Measurements from ENCODE around the gene MOCS2. TPM values are rescaled to one million over a fixed set of nuclear protein-coding genes. Genes with fewer than 3 reads are reported as not detected.

The MOCS2 gene, protein sequence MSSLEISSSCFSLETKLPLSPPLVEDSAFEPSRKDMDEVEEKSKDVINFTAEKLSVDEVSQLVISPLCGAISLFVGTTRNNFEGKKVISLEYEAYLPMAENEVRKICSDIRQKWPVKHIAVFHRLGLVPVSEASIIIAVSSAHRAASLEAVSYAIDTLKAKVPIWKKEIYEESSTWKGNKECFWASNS
- total RNA-seq: 10 to 100 TPM; 27.6 to 28.0 TPM
- polyA plus RNA-seq: 10 to 100 TPM; 39.0 to 44.4 (median 42.9) TPM
- 16.8 to 45.1 (median 32.2) reads per million in 6 experiments for total RNA-seq

DNA sequence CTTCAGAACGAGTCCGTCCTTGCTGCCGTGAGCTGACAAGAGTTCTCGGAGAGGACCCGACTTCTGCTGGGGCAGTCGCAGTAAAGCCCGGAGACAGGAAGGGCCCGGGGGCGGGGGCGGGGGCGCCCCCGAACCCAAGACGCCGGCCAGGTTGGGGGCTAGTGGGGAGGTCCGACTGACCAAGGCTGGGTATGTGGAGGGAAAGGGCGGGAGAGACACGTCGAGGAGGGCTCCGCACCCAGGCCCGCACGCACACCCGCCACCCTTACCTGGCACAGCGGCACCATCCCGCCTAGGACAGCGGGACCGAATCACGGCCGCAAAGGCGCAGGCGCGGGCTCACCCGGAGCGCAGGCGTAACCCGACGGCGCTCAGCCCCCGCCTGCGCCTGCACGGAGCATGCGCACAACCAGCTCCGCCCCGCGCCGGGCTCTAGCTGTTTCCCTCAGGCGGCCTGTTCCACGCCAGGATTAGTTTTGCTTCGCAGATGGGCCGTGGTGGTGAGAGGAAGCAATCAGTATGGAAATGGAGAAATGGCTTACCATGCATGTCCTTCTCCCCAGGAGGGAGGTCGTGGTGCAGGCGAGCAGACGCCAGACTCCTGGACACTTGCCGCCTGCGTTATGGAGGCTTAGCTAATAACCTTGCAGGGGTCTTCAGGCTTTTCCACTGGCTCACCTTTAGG, at the start of gene MOCS2:
TSS of gene MOCS2 (minus strand) at position 315 of the 685 bp plus-strand sequence. CDS start 2,583 bp downstream, outside the sequence.
- Mint-ChIP-seq H3K36me3 (peaks cover 0 to 27% (median 9%) of the 10 kb centered on the region in 3 donors), H3K4me3 (peak within 1 kb of the TSS; percentile 93 to 98 (median 96)), H3K27me3 (no peaks in the 10 kb centered on the region), H3K9me3 (no peaks in the 10 kb centered on the region), H3K4me1 (peaks cover 27 to 60% (median 47%) of the 10 kb centered on the region in 4 donors), H3K27ac (peak within 1 kb of the TSS; percentile 93 to 97 (median 96))
- peak; percentile 96 to 97 for ATAC-seq
- POLR2A ChIA-PET: interaction anchor here (0.7 to 1.4 kb wide), 6 partner anchors 9 to 417 kb away, joined by 3 to 4 read pairs (median 3); no protein-coding TSS in a partner anchor
- peak; percentile 80 to 94 (median 90) for DNase-seq

DNA sequence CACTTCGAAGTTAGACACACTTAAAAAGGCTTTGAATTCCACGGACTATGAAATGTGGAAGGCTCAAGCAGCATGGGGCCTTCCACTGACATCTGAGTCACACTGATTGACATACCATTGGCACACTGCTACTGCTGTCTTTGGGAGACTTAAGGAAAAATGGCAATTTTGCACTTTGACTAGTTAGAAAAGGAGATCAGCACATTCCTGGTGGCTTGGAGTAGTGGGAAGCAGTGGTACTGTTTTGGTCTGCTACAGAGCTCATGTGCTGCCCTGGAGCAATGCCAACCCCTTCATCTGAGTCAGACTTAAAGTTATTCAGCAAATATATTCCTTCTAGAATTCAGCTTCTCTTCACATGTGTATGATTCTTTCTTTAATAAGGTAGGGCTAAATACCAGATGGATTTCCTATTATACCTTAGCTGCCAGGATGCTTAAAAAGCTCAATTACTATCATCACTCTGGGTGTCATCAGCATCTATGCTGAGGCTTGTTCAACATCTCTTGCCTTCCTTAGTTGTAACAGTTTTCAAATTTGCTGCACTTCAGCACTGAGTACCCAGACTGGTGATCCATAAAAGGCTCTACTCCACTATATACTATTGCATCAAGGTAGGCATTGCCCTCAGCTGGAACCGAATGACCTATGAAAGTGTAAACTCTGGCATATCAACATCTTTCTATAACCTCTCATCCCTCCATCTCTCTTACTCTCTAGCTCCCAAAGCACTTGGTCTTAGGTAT, 42.3 kb upstream of the MOCS2 start:
- ATAC-seq (no peak), DNase-seq (no peak)
- no peaks in the 10 kb centered on the region for H3K36me3 Mint-ChIP-seq
- POLR2A ChIA-PET: no interaction called here
- no peak overlapping the region for H3K27ac Mint-ChIP-seq
- H3K9me3 Mint-ChIP-seq: peaks cover 0 to 1% (median 0%) of the 10 kb centered on the region in 9 donors
- H3K4me1 Mint-ChIP-seq: no peaks in the 10 kb centered on the region
- no peak overlapping the region for H3K4me3 Mint-ChIP-seq
- peaks cover under 1 to 10% (median 6%) of the 10 kb centered on the region in 5 donors for H3K27me3 Mint-ChIP-seq

DNA sequence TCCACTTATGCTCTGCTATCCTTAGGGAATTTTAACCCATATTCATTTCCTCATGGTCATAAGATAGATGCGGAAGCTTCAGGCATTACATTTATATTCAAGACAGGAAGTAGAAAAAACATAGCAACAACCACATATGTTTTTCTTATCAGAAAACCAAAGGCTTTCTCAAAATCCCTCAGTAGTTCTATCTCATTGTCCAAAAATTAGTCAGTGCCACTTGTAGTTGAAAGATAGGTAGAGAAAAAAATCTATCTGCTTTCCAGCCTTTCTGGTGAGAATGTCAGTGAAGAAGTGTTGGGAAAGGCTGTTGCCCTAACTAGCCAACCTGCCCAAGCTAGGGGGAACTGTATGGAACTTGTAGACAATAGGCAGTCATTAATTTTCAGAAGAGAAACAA, 23.5 kb upstream of the MOCS2 start:
- H3K36me3 Mint-ChIP-seq: no peaks in the 10 kb centered on the region
- no peak overlapping the region for H3K4me3 Mint-ChIP-seq
- no peaks in the 10 kb centered on the region for H3K4me1 Mint-ChIP-seq
- peaks cover 0 to 5% (median 0%) of the 10 kb centered on the region in 9 donors for H3K9me3 Mint-ChIP-seq
- ATAC-seq (no peak), DNase-seq (no peak)
- POLR2A ChIA-PET: no interaction called here
- H3K27ac Mint-ChIP-seq: peak overlapping the region in 1 of 10 donors; percentile 40
- H3K27me3 Mint-ChIP-seq: peaks cover 0 to 6% (median 0%) of the 10 kb centered on the region in 5 donors

DNA sequence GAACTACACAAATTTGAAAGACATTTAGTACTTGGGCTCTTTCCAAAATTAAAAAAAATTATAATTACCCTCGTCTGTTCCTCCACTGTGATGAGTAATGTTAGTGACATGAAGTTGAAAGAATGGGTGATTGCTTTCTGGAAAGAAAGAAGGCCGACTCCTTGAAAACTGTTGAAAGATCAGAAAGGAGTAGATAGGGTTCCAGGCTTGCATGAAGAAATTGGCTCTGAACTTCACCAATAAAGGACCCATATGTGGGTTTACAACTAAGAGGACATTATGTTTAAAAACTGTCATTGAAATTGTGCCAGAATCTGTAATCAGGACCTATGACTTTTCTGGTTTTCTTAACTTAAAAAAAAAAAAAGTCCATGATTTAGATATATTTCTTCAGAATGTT, 20.7 kb upstream of the MOCS2 start:
- DNase-seq (no peak), ATAC-seq (no peak)
- Mint-ChIP-seq H3K9me3 (peaks cover 0 to 5% (median 0%) of the 10 kb centered on the region in 9 donors), H3K27me3 (peaks cover 0 to 14% (median 4%) of the 10 kb centered on the region in 5 donors), H3K4me1 (no peaks in the 10 kb centered on the region), H3K27ac (no peak overlapping the region), H3K4me3 (no peak overlapping the region), H3K36me3 (no peaks in the 10 kb centered on the region)
- POLR2A ChIA-PET: no interaction called here

DNA sequence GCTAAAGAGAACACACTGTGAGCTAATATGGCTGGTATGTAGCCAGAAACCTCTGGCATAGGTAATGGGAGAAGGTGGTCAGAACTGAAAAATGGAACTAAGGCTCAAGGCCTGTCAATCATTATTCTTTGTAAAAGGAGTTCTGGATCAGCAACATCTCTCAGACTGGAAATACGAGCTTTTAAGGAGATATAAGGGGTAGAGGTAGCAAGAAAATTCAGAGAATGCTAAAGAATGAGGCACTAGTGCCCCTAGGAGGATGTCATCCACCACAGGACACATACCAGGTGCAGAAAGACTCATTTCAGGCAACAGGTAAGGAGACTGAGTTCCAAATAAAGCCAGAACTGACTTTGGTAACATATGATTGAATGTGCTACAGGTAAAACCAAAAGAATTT, 18.9 kb upstream of the MOCS2 start:
- H3K9me3 Mint-ChIP-seq: peaks cover 0 to 5% (median 0%) of the 10 kb centered on the region in 9 donors
- H3K27me3 Mint-ChIP-seq: peaks cover 0 to 14% (median 4%) of the 10 kb centered on the region in 5 donors
- no peak overlapping the region for H3K27ac Mint-ChIP-seq
- POLR2A ChIA-PET: no interaction called here
- no peaks in the 10 kb centered on the region for H3K4me1 Mint-ChIP-seq
- no peak for DNase-seq
- H3K4me3 Mint-ChIP-seq: no peak overlapping the region
- H3K36me3 Mint-ChIP-seq: no peaks in the 10 kb centered on the region
- ATAC-seq: no peak

DNA sequence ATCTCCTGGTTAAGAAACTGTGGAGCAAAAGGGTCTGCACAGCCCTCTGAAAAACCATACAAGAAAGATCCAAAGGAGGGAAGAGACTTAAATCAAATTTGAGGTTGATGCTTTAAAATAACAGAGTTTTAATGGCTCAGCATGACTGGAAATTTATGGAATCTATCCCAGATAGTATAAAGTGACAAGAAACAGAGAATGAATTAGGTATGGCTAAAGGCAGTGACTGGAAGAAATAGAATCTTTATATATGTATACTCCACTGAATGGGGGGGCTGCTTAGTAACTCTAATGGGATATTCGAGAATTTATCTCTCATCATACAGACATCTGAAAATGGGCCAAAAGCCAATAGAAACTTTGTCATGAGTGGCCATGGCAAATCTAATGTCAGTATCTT, 17.6 kb upstream of the MOCS2 start:
- H3K36me3 Mint-ChIP-seq: no peaks in the 10 kb centered on the region
- H3K27me3 Mint-ChIP-seq: peaks cover 0 to 14% (median 3%) of the 10 kb centered on the region in 5 donors
- no peak overlapping the region for H3K27ac Mint-ChIP-seq
- no peak overlapping the region for H3K4me3 Mint-ChIP-seq
- H3K4me1 Mint-ChIP-seq: no peaks in the 10 kb centered on the region
- POLR2A ChIA-PET: no interaction called here
- DNase-seq: no peak
- H3K9me3 Mint-ChIP-seq: peaks cover 0 to 5% (median 0%) of the 10 kb centered on the region in 9 donors
- no peak for ATAC-seq

DNA sequence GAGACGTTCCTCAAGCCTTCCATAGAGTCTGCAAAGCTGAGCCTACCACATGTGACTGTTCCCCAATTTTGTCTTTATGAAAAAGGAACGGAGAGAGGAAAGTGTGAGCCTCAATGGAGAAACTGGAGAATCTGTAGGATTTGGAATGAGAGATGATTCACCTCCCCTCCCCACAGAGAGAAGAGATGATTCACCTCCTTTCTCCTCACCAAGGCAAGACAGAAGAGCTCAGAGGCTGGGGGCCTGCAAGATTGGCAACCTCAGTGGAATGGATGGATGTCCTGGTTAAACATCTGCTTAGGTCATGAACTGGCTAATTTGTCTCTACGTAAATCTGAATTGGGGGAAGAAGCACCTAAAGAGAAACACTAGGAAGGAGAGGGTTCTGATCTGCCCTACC, 17.0 kb upstream of the MOCS2 start:
- H3K4me3 Mint-ChIP-seq: no peak overlapping the region
- no peak for DNase-seq
- peaks cover 0 to 5% (median 0%) of the 10 kb centered on the region in 9 donors for H3K9me3 Mint-ChIP-seq
- POLR2A ChIA-PET: no interaction called here
- ATAC-seq: no peak
- H3K4me1 Mint-ChIP-seq: no peaks in the 10 kb centered on the region
- H3K36me3 Mint-ChIP-seq: no peaks in the 10 kb centered on the region
- no peak overlapping the region for H3K27ac Mint-ChIP-seq
- H3K27me3 Mint-ChIP-seq: peaks cover 0 to 14% (median 3%) of the 10 kb centered on the region in 5 donors

DNA sequence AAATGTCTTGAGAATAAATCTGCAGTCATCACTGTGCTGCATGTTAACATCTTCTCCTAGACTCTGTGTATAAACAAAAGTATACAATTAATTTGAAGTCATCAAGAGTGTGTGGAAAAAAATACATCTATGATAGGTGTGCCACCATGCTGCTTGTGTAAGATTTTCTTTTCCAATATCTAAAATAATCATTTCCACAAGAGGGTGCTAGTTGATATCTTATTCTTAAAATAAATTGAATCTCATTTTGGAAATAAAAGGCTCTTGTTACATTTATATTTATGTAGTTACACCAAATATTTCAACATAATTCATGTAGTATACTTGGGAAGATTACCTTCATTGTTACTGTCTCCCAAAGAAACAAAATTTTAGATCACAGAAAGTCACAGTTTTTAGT, 14.1 kb upstream of the MOCS2 start:
- ATAC-seq (no peak), DNase-seq (no peak)
- Mint-ChIP-seq H3K4me1 (no peaks in the 10 kb centered on the region), H3K4me3 (no peak overlapping the region), H3K36me3 (no peaks in the 10 kb centered on the region), H3K27ac (no peak overlapping the region), H3K27me3 (peaks cover 0 to 11% (median 4%) of the 10 kb centered on the region in 5 donors), H3K9me3 (no peaks in the 10 kb centered on the region)
- POLR2A ChIA-PET: no interaction called here

DNA sequence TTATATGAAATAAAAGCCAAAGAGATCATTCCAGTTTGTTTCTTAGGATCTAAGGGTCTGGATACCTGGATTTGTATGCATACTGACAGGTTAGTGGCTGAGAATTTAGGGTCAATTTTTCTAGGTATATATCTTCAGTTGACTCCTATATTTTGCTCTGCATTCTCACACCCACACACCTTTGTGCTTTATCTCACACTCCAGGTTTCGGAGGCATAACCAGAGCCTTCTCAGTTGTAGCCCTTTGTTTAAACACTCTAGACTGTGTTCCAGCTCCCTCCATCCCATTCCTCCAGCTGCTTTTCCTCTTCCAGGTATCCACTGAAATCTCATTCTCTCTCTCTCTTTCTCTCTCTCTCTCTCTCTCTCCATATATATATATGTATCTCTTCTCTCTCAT, 10.6 kb upstream of the MOCS2 start:
- H3K27ac Mint-ChIP-seq: no peak overlapping the region

DNA sequence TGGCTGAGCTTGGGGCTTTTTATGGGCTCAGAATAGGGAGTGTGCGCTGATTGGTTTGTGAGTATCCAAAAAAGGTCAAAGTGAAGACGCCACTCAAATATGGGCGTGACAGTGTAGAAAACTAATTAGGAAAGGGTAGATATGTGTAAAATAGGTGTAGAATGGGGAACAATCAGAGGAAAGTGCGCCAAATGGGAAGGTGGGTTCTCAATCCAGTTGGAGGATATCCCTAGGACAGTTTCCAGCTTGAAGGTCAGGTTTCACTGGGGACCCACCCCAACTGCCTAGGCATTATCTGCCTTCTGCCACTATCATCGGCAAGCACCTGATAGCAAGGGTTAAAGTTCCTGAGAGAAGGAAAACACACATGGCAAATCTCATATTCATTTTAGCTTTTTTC, 9.3 kb upstream of the MOCS2 start:
- no peaks in the 10 kb centered on the region for H3K36me3 Mint-ChIP-seq
- DNase-seq (no peak), ATAC-seq (no peak)
- no peak overlapping the region for H3K27ac Mint-ChIP-seq
- H3K27me3 Mint-ChIP-seq: peaks cover 0 to 11% (median 0%) of the 10 kb centered on the region in 5 donors
- peaks cover 0 to 2% (median 0%) of the 10 kb centered on the region in 4 donors for H3K4me1 Mint-ChIP-seq
- POLR2A ChIA-PET: interaction anchor here (1.0 kb wide), 1 partner anchor 9 kb away, joined by 4 read pairs; the partner anchor contains the start of gene MOCS2
- H3K9me3 Mint-ChIP-seq: no peaks in the 10 kb centered on the region
- H3K4me3 Mint-ChIP-seq: no peak overlapping the region

More for the DNA sequence above, 10.6 kb upstream of the MOCS2 start:
- Mint-ChIP-seq H3K4me1 (peaks cover 0 to under 1% (median 0%) of the 10 kb centered on the region in 4 donors), H3K4me3 (no peak overlapping the region), H3K9me3 (no peaks in the 10 kb centered on the region), H3K27me3 (peaks cover 0 to 11% (median 0%) of the 10 kb centered on the region in 5 donors), H3K36me3 (no peaks in the 10 kb centered on the region)
- ATAC-seq (no peak), DNase-seq (no peak)
- POLR2A ChIA-PET: interaction anchor here (0.7 kb wide), 1 partner anchor 10 kb away, joined by 3 read pairs; the partner anchor contains the start of gene MOCS2

DNA sequence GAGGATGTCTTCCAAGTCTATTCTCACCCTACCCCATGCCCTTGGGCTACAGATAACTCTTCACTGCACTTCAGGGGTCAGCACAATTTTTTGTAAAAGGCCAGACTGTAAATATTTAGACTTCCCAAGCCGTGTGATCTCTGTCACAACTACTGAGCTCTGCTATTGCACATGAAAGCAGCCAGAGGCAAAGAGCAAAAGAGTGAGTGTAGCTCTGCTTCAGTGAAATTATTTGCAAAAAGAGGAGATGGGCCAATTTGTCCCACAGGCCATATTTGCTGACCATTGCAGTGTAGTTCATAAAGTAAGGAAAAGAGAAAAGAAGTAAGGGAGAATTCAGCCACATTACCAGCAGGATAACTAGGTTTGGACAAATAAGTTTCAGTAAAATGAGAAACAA, 7.0 kb upstream of the MOCS2 start:
- no peak overlapping the region for H3K27ac Mint-ChIP-seq
- peaks cover 0 to 11% (median 0%) of the 10 kb centered on the region in 5 donors for H3K27me3 Mint-ChIP-seq
- POLR2A ChIA-PET: no interaction called here
- H3K9me3 Mint-ChIP-seq: no peaks in the 10 kb centered on the region
- peaks cover 0 to 3% (median 0%) of the 10 kb centered on the region in 3 donors for H3K36me3 Mint-ChIP-seq
- no peak for ATAC-seq
- peaks cover 0 to 2% (median 0%) of the 10 kb centered on the region in 4 donors for H3K4me1 Mint-ChIP-seq
- no peak for DNase-seq
- H3K4me3 Mint-ChIP-seq: no peak overlapping the region

DNA sequence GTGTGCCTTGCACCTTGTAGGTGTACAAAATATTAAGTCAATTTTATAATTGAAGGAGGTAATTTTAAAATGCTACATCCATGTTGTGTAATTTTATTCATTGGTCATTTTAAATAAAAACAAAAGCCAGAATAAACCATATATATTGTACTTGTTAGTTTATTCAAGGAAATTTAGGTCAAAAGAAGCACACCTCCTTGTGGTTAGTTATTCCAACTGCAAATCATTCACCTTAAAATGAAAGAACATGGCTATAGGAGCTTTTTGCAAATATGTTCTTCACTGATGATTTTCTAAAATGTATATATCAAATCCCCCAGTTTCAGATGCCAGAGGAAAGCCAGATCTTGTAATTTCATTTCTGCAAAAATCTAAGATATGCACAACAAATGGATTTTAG, 5.4 kb upstream of the MOCS2 start:
- DNase-seq (no peak), ATAC-seq (no peak)
- Mint-ChIP-seq H3K4me3 (no peak overlapping the region), H3K27ac (no peak overlapping the region), H3K36me3 (peaks cover 0 to 3% (median 0%) of the 10 kb centered on the region in 3 donors), H3K4me1 (peaks cover 9 to 15% (median 12%) of the 10 kb centered on the region in 4 donors), H3K9me3 (no peaks in the 10 kb centered on the region), H3K27me3 (peaks cover 0 to 3% (median 0%) of the 10 kb centered on the region in 5 donors)
- POLR2A ChIA-PET: no interaction called here

Data from naive thymus-derived CD8-positive, alpha-beta T cell (primary cell).